ENCODE measurements around the gene KIAA0232.

KIAA0232 gene, protein sequence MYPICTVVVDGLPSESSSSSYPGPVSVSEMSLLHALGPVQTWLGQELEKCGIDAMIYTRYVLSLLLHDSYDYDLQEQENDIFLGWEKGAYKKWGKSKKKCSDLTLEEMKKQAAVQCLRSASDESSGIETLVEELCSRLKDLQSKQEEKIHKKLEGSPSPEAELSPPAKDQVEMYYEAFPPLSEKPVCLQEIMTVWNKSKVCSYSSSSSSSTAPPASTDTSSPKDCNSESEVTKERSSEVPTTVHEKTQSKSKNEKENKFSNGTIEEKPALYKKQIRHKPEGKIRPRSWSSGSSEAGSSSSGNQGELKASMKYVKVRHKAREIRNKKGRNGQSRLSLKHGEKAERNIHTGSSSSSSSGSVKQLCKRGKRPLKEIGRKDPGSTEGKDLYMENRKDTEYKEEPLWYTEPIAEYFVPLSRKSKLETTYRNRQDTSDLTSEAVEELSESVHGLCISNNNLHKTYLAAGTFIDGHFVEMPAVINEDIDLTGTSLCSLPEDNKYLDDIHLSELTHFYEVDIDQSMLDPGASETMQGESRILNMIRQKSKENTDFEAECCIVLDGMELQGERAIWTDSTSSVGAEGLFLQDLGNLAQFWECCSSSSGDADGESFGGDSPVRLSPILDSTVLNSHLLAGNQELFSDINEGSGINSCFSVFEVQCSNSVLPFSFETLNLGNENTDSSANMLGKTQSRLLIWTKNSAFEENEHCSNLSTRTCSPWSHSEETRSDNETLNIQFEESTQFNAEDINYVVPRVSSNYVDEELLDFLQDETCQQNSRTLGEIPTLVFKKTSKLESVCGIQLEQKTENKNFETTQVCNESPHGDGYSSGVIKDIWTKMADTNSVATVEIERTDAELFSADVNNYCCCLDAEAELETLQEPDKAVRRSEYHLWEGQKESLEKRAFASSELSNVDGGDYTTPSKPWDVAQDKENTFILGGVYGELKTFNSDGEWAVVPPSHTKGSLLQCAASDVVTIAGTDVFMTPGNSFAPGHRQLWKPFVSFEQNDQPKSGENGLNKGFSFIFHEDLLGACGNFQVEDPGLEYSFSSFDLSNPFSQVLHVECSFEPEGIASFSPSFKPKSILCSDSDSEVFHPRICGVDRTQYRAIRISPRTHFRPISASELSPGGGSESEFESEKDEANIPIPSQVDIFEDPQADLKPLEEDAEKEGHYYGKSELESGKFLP (N-terminal part only)

GRCh38 chr4:6782147-6782845 is at the start of gene KIAA0232:
KIAA0232 (plus strand) TSS chr4:6782727; CDS start chr4:6824454, 41,727 bp downstream.
- DNase-seq = peak; percentile 93 to 98 (median 97)

DNA sequence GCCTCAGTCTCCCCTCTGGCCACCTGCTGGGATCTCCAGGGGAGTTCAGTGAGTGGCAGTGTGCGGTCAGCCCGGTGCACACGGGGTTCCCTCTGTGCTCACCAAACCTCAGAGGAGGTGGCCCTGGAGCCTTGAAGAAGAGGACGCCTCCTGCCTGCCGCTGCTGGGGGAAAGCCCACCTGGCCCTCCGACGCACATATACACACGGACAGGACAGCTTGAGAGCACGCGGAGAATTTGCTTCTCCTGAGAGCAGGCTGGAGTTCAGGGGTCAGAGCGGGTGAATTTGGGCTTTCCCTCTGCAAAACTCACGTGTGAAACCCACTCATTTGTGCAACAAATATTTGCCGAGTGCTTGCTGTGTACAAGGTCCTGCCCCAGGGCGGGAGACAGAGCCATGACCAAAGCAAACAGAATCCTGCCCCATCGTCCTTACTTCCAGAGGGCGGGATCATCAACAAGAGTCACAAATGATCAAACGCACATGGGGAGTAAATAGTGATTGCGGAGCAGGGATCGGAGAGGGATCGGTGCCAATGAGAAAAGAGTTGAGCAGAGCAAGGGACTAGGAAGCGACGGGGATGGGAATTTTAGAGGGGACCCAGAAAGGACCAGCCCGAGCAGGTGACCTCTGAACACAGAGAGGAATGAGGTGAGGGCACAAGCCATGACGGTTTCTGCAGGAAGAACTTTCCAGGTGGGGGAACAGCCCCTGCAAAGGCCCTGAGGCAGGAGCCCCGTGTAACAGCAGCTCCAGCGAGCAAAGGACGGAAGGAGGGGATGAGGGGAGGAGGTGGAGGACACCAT is 49.0 kb upstream of the KIAA0232 start:
- no peak for DNase-seq

GRCh38 chr4:6734165-6734786 is 48.3 kb upstream of the KIAA0232 start:
- peak in 1 of 3 donors; percentile 19 for DNase-seq

DNA sequence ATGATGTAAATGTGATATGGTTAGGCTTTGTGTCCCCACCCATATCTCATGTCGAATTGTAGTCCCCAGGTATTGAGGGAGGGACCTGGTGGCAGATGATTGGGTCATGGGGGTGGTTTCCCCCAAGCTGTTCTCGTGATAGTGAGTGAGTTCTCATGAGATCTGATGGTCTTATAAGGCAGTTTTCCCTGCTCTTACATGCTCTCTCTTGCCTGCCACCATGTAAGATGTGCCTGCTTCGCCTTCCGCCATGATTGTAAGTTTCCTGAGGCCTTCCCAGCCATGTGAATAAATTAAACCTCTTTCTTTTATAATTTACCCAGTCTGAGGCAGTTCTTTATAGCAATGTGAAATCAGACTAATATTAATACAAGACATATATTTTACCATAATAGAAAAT is 42.6 kb upstream of the KIAA0232 start:
- no peak for DNase-seq

GRCh38 chr4:6740347-6740746 is 42.2 kb upstream of the KIAA0232 start:
- no peak for DNase-seq

- no peak for DNase-seq
Observed at GRCh38 chr4:6742507-6742906, 40.0 kb upstream of the KIAA0232 start.

- no peak for DNase-seq
Observed at GRCh38 chr4:6742989-6743388, 39.5 kb upstream of the KIAA0232 start.

GRCh38 chr4:6746721-6747293 is 35.7 kb upstream of the KIAA0232 start:
- no peak for DNase-seq

GRCh38 chr4:6747294-6748051 is 35.1 kb upstream of the KIAA0232 start:
- DNase-seq = no peak

DNA sequence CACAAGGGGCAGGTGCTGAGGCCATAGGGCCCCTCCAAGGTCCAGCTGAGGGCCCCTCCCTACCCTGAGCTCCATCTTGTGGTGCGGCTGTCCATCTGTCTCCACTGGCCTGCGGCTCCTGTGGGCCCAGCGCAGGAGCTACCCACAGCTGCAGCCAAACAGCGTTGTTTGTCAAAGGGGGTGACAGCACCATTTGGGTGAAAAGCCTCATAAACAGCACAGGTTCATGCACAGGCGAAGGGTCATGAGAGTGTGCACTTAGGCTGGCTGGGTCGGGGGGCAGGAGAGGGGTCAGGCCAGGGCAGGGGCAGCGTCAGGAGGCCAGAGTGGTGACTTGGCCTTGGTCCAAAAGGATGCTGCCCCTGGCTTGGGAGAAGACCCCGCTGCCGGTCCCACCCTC is 34.2 kb upstream of the KIAA0232 start:
- no peak for DNase-seq

- DNase-seq = peak; percentile 64 to 81 (median 70)
Observed at GRCh38 chr4:6749340-6750171, 33.0 kb upstream of the KIAA0232 start.

- no peak for DNase-seq
Observed at GRCh38 chr4:6750286-6751221, 32.0 kb upstream of the KIAA0232 start.

DNA sequence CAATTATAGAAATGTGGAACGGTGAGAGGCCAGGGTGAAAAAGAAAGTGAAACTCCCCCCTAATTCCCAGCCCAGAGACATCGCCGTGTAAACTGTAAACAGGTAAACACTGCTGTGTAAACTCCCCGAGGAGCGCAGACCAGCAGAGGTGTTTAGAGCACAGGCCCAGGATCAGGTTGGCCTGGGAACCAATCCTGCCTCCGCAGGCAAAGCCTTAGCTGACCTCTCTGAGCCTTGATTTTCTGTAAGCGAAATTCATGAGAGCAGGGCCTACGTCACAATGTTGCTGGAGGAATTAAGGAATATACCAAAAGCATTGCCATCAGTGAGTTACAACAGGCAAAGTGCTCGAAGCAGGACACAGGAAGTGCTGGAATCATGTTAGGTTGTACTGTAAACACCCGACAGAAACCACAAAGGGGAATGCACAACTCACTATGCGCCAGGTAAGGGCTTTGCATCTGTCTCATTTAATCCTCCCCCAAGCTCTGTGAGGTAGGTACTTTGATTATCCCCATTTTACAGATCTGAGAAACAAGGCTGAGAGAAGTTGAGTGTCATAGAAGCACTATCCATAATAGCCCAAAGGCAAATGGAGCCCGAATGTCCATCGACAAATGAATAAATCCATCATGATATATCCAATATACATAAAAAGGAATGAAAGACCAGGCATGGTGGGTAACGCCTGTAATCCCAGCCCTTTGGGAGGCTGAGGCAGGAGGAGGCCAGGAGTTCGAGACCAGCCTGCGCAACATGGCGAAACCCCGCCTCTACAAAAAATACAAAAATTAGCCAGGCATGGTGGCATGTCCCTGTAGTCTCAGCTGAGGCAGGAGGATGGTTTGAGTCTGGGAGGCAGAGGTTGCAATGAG is 30.7 kb upstream of the KIAA0232 start:
- no peak for DNase-seq

- peak; percentile 29 to 55 (median 53) for DNase-seq
Observed at GRCh38 chr4:6752486-6752829, 30.1 kb upstream of the KIAA0232 start.

- DNase-seq = no peak
Observed at GRCh38 chr4:6753103-6753560, 29.4 kb upstream of the KIAA0232 start.

- no peak for DNase-seq
Observed at GRCh38 chr4:6753891-6754290, 28.6 kb upstream of the KIAA0232 start.
